ENCODE measurements around the gene JSRP1.

JSRP1 gene

DNA sequence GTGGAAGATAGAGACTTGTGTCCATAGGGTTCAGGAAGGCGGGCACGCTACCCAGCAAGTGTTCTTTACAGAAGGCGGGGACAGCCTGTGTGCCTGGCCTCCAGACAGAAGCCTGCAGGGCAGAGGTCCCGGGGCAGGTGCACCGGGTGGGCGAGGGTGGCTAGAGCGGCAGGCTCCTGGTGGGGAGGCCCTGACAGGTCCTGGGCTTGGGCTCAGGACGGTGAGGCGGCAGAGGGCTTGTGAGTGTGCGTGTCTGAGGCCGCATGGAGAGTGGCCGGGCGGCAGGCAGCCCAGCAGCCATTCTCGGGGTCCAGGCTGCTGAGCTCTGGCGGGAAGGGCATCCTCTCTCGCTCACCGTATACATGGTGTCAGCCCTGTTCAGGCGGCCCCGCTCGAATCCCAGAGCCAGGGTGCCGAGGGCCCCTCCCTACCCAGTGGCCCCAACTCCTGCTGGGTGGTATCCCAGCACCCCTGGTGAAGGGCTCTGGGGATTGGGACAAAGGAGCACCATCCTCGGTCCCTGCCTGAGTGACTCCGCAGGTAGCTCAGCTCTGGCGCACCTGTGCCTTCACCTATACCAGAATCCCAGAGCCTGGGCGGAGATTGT is 10.1 kb downstream of the JSRP1 start:
- TF ChIP-seq, protein P1, sequence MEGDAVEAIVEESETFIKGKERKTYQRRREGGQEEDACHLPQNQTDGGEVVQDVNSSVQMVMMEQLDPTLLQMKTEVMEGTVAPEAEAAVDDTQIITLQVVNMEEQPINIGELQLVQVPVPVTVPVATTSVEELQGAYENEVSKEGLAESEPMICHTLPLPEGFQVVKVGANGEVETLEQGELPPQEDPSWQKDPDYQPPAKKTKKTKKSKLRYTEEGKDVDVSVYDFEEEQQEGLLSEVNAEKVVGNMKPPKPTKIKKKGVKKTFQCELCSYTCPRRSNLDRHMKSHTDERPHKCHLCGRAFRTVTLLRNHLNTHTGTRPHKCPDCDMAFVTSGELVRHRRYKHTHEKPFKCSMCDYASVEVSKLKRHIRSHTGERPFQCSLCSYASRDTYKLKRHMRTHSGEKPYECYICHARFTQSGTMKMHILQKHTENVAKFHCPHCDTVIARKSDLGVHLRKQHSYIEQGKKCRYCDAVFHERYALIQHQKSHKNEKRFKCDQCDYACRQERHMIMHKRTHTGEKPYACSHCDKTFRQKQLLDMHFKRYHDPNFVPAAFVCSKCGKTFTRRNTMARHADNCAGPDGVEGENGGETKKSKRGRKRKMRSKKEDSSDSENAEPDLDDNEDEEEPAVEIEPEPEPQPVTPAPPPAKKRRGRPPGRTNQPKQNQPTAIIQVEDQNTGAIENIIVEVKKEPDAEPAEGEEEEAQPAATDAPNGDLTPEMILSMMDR (IDR thresholded peaks at IDR 0.05): no peak

DNA sequence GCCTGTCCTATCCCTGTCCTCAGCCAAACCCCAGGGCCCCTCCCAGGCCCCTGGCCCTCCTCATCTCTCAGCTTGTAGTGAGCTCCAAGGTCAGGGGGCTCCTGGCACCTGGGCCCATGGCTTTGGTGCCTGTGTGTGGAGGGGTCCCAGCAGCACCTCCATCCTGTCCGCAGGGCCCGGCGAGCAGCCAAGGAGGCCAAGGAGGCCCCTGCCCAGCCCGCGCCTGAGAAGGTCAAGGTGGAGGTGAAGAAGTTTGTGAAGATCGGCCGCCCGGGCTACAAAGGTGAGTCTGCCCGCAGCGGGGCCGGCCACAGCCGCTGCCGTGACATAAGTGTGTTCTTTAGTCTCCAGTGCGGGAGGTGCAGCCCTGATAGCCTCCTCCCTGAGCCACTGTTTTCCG is 10.9 kb downstream of the JSRP1 start:
- Histone ChIP-seq H3K9me3 (no peaks in the 10 kb centered on the region), H3K4me3 (ENCODE audit: low read depth in 1 of 2, low read length in 1 of 2) (no peak overlapping the region), H3K27me3 (peaks cover 18% of the 10 kb centered on the region), H3K36me3 (peaks cover 63% of the 10 kb centered on the region), H3K27ac (no peak overlapping the region), H3K4me1 (ENCODE audit: control insufficient read depth in 1 of 2, insufficient read depth in 1 of 2, low read depth in 1 of 2, low read length in 1 of 2) (peaks cover 11% of the 10 kb centered on the region in 2 experiments)
- TF ChIP-seq, protein P1 (IDR thresholded peaks at IDR 0.05): no peak

More for the DNA sequence above, 10.1 kb downstream of the JSRP1 start:
- Histone ChIP-seq H3K36me3 (peaks cover 63% of the 10 kb centered on the region), H3K4me3 (ENCODE audit: low read depth in 1 of 2, low read length in 1 of 2) (no peak overlapping the region), H3K4me1 (ENCODE audit: control insufficient read depth in 1 of 2, insufficient read depth in 1 of 2, low read depth in 1 of 2, low read length in 1 of 2) (peaks cover 12 to 13% of the 10 kb centered on the region in 2 experiments), H3K9me3 (no peaks in the 10 kb centered on the region), H3K27ac (no peak overlapping the region), H3K27me3 (peaks cover 27% of the 10 kb centered on the region)

- peaks cover 10% of the 10 kb centered on the region for H3K27me3 ChIP-seq
- H3K27ac ChIP-seq: no peak overlapping the region
- peaks cover 63% of the 10 kb centered on the region for H3K36me3 ChIP-seq
- H3K9me3 ChIP-seq: no peaks in the 10 kb centered on the region
- H3K4me1 ChIP-seq (ENCODE audit: control insufficient read depth in 1 of 2, insufficient read depth in 1 of 2, low read depth in 1 of 2, low read length in 1 of 2): peaks cover 14 to 15% of the 10 kb centered on the region in 2 experiments
- H3K4me3 ChIP-seq (ENCODE audit: low read depth in 1 of 2, low read length in 1 of 2): no peak overlapping the region
- TF ChIP-seq, protein P1 (IDR thresholded peaks at IDR 0.05): no peak
Measured at GRCh38 chr19:2244486-2244885, 11.7 kb downstream of the JSRP1 start.

- Histone ChIP-seq H3K4me1 (ENCODE audit: control insufficient read depth in 1 of 2, insufficient read depth in 1 of 2, low read depth in 1 of 2, low read length in 1 of 2) (peaks cover 18 to 19% of the 10 kb centered on the region in 2 experiments), H3K27me3 (peaks cover 6% of the 10 kb centered on the region), H3K4me3 (ENCODE audit: low read depth in 1 of 2, low read length in 1 of 2) (no peak overlapping the region), H3K9me3 (no peaks in the 10 kb centered on the region), H3K36me3 (peaks cover 62% of the 10 kb centered on the region), H3K27ac (no peak overlapping the region)
- TF ChIP-seq, protein P1 (IDR thresholded peaks at IDR 0.05): no peak
Measured at GRCh38 chr19:2244125-2244411, 12.1 kb downstream of the JSRP1 start.

DNA sequence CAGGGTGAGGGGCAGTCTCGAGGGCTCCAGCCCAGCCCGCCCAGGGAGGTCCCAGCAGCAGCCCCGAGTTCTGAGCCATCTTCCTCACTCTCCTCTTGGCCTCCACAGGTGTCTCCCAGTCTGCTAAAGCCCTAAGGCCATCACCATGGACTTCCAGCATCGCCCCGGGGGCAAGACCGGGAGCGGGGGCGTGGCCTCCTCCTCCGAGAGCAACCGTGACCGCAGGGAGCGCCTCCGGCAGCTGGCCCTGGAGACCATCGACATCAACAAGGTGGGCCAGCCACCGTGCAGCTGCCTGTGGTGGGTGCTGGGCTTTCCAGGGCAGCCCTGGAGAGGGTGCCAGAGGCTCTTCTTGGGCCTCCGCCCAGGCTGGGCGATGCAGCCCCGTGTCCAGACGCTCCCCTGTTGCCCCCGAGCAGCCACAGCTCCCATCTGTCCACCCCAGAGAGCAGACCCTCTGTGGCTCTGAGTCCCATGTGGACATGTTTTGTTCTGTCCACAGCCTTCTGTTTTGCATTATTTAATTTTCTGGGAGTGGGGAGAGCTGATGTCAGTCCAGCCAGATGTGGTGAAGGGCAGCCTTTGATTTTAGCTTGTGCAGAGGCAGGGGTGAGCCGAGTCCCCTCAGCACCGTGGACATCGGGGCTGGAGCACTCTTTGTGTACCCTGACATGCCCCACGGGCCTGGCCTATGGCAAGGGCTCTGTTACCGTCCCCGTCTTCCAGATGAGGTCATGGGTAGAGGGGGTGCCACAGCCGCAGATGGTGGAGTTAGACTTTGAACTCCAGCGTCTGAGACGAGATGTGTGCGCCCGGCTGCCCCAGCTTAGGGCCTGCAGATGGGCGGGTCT is 12.7 kb downstream of the JSRP1 start:
- Histone ChIP-seq H3K27me3 (peaks cover under 1% of the 10 kb centered on the region), H3K36me3 (peaks cover 56% of the 10 kb centered on the region), H3K4me3 (ENCODE audit: low read depth in 1 of 2, low read length in 1 of 2) (no peak overlapping the region), H3K9me3 (no peaks in the 10 kb centered on the region), H3K4me1 (ENCODE audit: control insufficient read depth in 1 of 2, insufficient read depth in 1 of 2, low read depth in 1 of 2, low read length in 1 of 2) (peaks cover 24 to 25% of the 10 kb centered on the region in 2 experiments), H3K27ac (no peak overlapping the region)
- TF ChIP-seq, protein P1 (IDR thresholded peaks at IDR 0.05): no peak

All from neutrophil (primary cell).